ENCODE data around the gene SLC27A1.

DNA sequence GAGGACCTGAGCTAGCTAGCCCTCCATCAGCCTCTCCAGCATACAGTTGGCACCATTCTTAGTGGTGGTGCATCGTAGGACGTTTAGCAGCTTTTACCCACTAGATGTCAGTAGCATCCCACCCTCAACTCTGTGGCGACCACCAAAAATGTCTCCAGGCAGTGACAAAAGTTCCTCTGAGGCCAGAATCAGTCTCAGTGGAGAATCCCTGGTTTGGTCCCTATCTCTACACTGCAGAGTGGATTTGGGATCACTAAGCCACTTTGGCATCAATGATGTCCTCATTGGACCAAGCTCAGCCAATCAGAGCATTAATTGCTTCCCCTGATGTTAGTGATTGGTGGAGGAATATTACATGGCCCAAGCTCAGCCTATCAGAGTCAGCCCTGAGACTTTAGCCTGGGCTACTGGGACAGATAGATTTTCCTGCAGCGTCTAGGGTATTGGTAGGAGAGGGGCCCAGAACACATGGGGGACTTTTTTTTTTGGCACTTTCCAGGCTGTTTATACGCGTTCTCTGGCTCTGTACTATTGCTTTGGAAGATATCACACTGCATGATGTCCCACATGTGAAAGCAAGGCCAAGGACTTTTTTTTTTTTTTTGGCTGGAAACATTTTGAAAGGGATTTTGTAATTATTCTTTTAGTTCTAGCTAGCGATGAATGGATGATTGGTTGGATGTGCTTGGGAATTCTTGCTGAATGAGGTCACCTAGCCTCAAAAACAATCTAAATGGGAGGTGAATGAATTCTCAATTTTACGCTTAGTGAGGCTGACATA lies 28.9 kb upstream of the SLC27A1 start:
- no peak for TF ChIP-seq POLR2A (IDR thresholded peaks at IDR 0.05; ENCODE audit: low read length)
- TF ChIP-seq GATA1 (IDR thresholded peaks at IDR 0.05; ENCODE audit: low read depth, low read length), result no peak
